H1 (cell line): ENCODE measurements around the gene BRME1. TPM values are rescaled to one million over a fixed set of nuclear protein-coding genes. Genes with fewer than 3 reads are reported as not detected.

ENCODE experiments used
- CTCF ChIA-PET: fragments of 300-600 bp; sonication (Branson Sonifier 250); formaldehyde crosslinking; loops from one replicate; lab custom pipeline; 2021; ENCODE audit not compliant: partially characterized antibody; lab: Charles Lee
- POLR2A ChIA-PET: fragments of 300-600 bp; sonication (Branson Sonifier 250); formaldehyde crosslinking; loops from one replicate; lab custom pipeline; 2021; ENCODE audit warnings: inconsistent platforms; ENCODE audit not compliant: partially characterized antibody; lab: Charles Lee
- DNase-seq, 2 experiments: peaks; one replicate each; pipeline versions ENCODE4 v3.0.0 to v3.0.0-alpha.2; 2010 to 2022; ENCODE audit warnings: low spot score in 2 of 2, low read depth in 1 of 2, mixed read lengths in 1 of 2
- FAIRE-seq: peaks from 2 replicates; lab custom pipeline; 2011; peaks lifted over from hg19 to GRCh38; lab: Jason Lieb, UNC
- H2AFZ ChIP-seq: 2 replicates; pipeline ENCODE4 v1.8.1; 2012; ENCODE audit warnings: low read length, inconsistent platforms
- H2AK5ac ChIP-seq: 2 replicates; pipeline ENCODE4 v1.6.1; 2013; ENCODE audit warnings: low read depth, low read length
- H2BK120ac ChIP-seq: replicated peaks from 2 replicates; pipeline ENCODE3; 2013; ENCODE audit warnings: low read depth, low read length, inconsistent platforms
- H2BK12ac ChIP-seq: 2 replicates; pipeline ENCODE4 v1.6.1; 2013; ENCODE audit warnings: low read depth, low read length
- H2BK15ac ChIP-seq: 2 replicates; pipeline ENCODE4 v1.6.1; 2013; ENCODE audit warnings: low read length
- H2BK20ac ChIP-seq: 2 replicates; pipeline ENCODE4 v1.6.1; 2013; ENCODE audit warnings: low read length
- H2BK5ac ChIP-seq: 2 replicates; pipeline ENCODE4 v1.6.1; 2013; ENCODE audit warnings: low read depth, low read length
- H3K14ac ChIP-seq: 2 replicates; pipeline ENCODE4 v1.6.1; 2013; ENCODE audit warnings: inconsistent platforms; ENCODE audit not compliant: insufficient read length
- H3K18ac ChIP-seq: 2 replicates; pipeline ENCODE4 v1.6.1; 2013; ENCODE audit warnings: low read length; ENCODE audit errors: extremely low read depth
- H3K23ac ChIP-seq: 2 replicates; pipeline ENCODE4 v1.6.1; 2013; ENCODE audit warnings: inconsistent platforms; ENCODE audit not compliant: insufficient read length
- H3K23me2 ChIP-seq: 2 replicates; pipeline ENCODE4 v1.6.1; 2013; ENCODE audit warnings: low read depth, low read length
- H3K27ac ChIP-seq: 2 replicates; pipeline ENCODE4 v1.6.1; 2011; ENCODE audit warnings: low read depth, low read length, inconsistent platforms
- H3K27me3 ChIP-seq, 4 experiments: replicated peaks in 1 of 4; 1 replicate in 1 of 4; 2 replicates in 3 of 4; pipeline versions ENCODE4 v1.6.1 to v1.8.1; 2011 to 2013; ENCODE audit warnings: low read length in 3 of 4, mild to moderate bottlenecking in 3 of 4, inconsistent platforms in 2 of 4, mixed read lengths in 2 of 4, moderate library complexity in 1 of 4; ENCODE audit not compliant: control insufficient read depth in 3 of 4, insufficient read depth in 3 of 4; ENCODE audit errors: extremely low read depth in 1 of 4
- H3K36me3 ChIP-seq, 4 experiments: 2 replicates each; pipeline versions ENCODE4 v1.6.1 to v1.8.1; 2011 to 2013; ENCODE audit warnings: mild to moderate bottlenecking in 4 of 4, low read length in 3 of 4, moderate library complexity in 2 of 4, control low read depth in 1 of 4, inconsistent platforms in 1 of 4; ENCODE audit not compliant: insufficient read depth in 4 of 4, control insufficient read depth in 2 of 4
- H3K4ac ChIP-seq: replicated peaks from 2 replicates; pipeline ENCODE3; 2013; ENCODE audit warnings: low read length, low read depth, mixed read lengths, inconsistent platforms; ENCODE audit not compliant: insufficient read length
- H3K4me1 ChIP-seq, 4 experiments: replicated peaks in 1 of 4; 1 replicate in 1 of 4; 2 replicates in 3 of 4; pipeline versions ENCODE4 v1.6.1 to v1.8.1; 2011 to 2013; ENCODE audit warnings: low read length in 3 of 4, inconsistent platforms in 2 of 4, mixed read lengths in 1 of 4; ENCODE audit not compliant: insufficient read depth in 4 of 4, control insufficient read depth in 3 of 4
- H3K4me2 ChIP-seq, 2 experiments: 2 replicates each; pipeline versions ENCODE4 v1.6.1 to v1.8.1; 2011 to 2013; ENCODE audit warnings: low read depth in 2 of 2, low read length in 2 of 2, control low read depth in 1 of 2, inconsistent platforms in 1 of 2, mild to moderate bottlenecking in 1 of 2; ENCODE audit not compliant: insufficient read depth in 1 of 2
- H3K4me3 ChIP-seq, 4 experiments: fragments of 200-600, 300-600 bp in 1 of 4; sonication (generic), shearing (Covaris generic), sonication (Bioruptor Twin) in 1 of 4; 2 replicates each; pipeline versions ENCODE4 v1.5.1 to v1.8.1; 2011 to 2016; ENCODE audit warnings: low read length in 4 of 4, low read depth in 3 of 4, control low read depth in 2 of 4, inconsistent platforms in 2 of 4, mild to moderate bottlenecking in 2 of 4, mixed read lengths in 1 of 4, moderate library complexity in 1 of 4; ENCODE audit not compliant: insufficient read depth in 2 of 4; ENCODE audit errors: extremely low read depth in 1 of 4
- H3K56ac ChIP-seq: replicated peaks from 2 replicates; pipeline ENCODE3; 2013; ENCODE audit warnings: low read depth, mild to moderate bottlenecking, mixed read lengths, low read length, inconsistent platforms; ENCODE audit not compliant: insufficient read length
- H3K79me1 ChIP-seq: 2 replicates; pipeline ENCODE4 v1.6.1; 2013; ENCODE audit warnings: low read depth, low read length, control low read depth
- H3K79me2 ChIP-seq, 2 experiments: 2 replicates each; pipeline versions ENCODE4 v1.6.1 to v1.8.1; 2012 to 2013; ENCODE audit warnings: low read length in 2 of 2, mild to moderate bottlenecking in 2 of 2, inconsistent platforms in 1 of 2; ENCODE audit not compliant: insufficient read depth in 2 of 2, control insufficient read depth in 1 of 2
- H3K9ac ChIP-seq, 4 experiments: replicated peaks in 1 of 4; 1 replicate in 1 of 4; 2 replicates in 3 of 4; pipeline versions ENCODE4 v1.6.1 to v1.8.1; 2011 to 2013; ENCODE audit warnings: low read depth in 3 of 4, low read length in 3 of 4, control low read depth in 2 of 4, mild to moderate bottlenecking in 2 of 4, moderate library complexity in 2 of 4, inconsistent platforms in 1 of 4; ENCODE audit errors: extremely low read depth in 1 of 4
- H3K9me3 ChIP-seq, 2 experiments: 2 replicates each; pipeline versions ENCODE4 v1.6.1 to v1.8.1; 2012 to 2013; ENCODE audit warnings: mild to moderate bottlenecking in 2 of 2, moderate library complexity in 2 of 2, control low read depth in 1 of 2, inconsistent platforms in 1 of 2, low read depth in 1 of 2, low read length in 1 of 2, mixed read lengths in 1 of 2; ENCODE audit not compliant: insufficient read depth in 2 of 2
- H4K20me1 ChIP-seq, 2 experiments: replicated peaks in 1 of 2; 2 replicates each; pipeline versions ENCODE3 to v1.8.1; 2011 to 2013; ENCODE audit warnings: inconsistent platforms in 2 of 2, low read length in 2 of 2, mild to moderate bottlenecking in 1 of 2; ENCODE audit not compliant: insufficient read depth in 2 of 2, control insufficient read depth in 1 of 2
- H4K5ac ChIP-seq: 2 replicates; pipeline ENCODE4 v1.6.1; 2013; ENCODE audit warnings: low read length, low read depth, mixed read lengths, inconsistent platforms; ENCODE audit not compliant: insufficient read length
- H4K8ac ChIP-seq: 2 replicates; pipeline ENCODE4 v1.8.0; 2013; ENCODE audit warnings: mild to moderate bottlenecking, moderate library complexity, low read length, inconsistent platforms; ENCODE audit not compliant: insufficient read depth; ENCODE audit errors: extremely low read depth
- H4K91ac ChIP-seq: replicated peaks from 2 replicates; pipeline ENCODE3; 2013; ENCODE audit warnings: low read length, mixed read lengths, inconsistent platforms; ENCODE audit not compliant: insufficient read length
- CHD2 ChIP-seq: IDR thresholded peaks from 2 replicates; pipeline ENCODE4 v1.6.1; 2012; ENCODE audit warnings: low read length, improper control_type of control experiment
- CTCF ChIP-seq, 3 experiments: IDR thresholded peaks; 1 replicate in 2 of 3; 2 replicates in 1 of 3; pipeline versions ENCODE4 v1.5.1 to v1.6.1; 2011; ENCODE audit warnings: low read length in 3 of 3, mild to moderate bottlenecking in 3 of 3, inconsistent platforms in 2 of 3, low read depth in 1 of 3, moderate library complexity in 1 of 3; ENCODE audit not compliant: insufficient read depth in 1 of 3; ENCODE audit errors: control extremely low read depth in 1 of 3
- E2F6 ChIP-seq: IDR thresholded peaks from 2 replicates; pipeline ENCODE4 v1.6.1; 2012; ENCODE audit warnings: inconsistent platforms
- EP300 ChIP-seq, 2 experiments: IDR thresholded peaks; 1 replicate in 1 of 2; 2 replicates in 1 of 2; pipeline ENCODE4 v1.6.1; 2011 to 2012; ENCODE audit warnings: low read depth in 2 of 2, low read length in 2 of 2, mild to moderate bottlenecking in 2 of 2, borderline replicate concordance in 1 of 2, inconsistent platforms in 1 of 2, moderate library complexity in 1 of 2
- JUND ChIP-seq: IDR thresholded peaks from 2 replicates; pipeline ENCODE4 v1.6.1; 2011; ENCODE audit warnings: mild to moderate bottlenecking, improper control_type of control experiment, low read length
- KDM5A ChIP-seq: fragments of 200-600 bp; IDR thresholded peaks from 2 replicates; pipeline ENCODE4 v1.7.1; 2012; ENCODE audit warnings: mild to moderate bottlenecking, low read length, inconsistent platforms, mixed read lengths
- NRF1 ChIP-seq: IDR thresholded peaks from 2 replicates; pipeline ENCODE4 v1.6.1; 2011; ENCODE audit warnings: mild to moderate bottlenecking, low read depth, low read length, improper control_type of control experiment
- SP2 ChIP-seq: IDR thresholded peaks from 2 replicates; pipeline ENCODE4 v1.6.1; 2012; ENCODE audit warnings: mild to moderate bottlenecking, low read length, inconsistent platforms
- TAF7 ChIP-seq: optimal IDR thresholded peaks from 2 replicates; pipeline ENCODE3; 2011; ENCODE audit warnings: low read depth, mild to moderate bottlenecking, inconsistent platforms, low read length, moderate library complexity, borderline replicate concordance
- WGBS, 2 experiments: shearing (Covaris generic) in 1 of 2; methylation state at CpG; one replicate each; pipeline versions ENCODE4 v1.1.6 to v1.1.7; 2013 to 2015; ENCODE audit warnings: low lambda C conversion rate in 2 of 2, mixed read lengths in 2 of 2, inconsistent platforms in 1 of 2, low coverage in 1 of 2, missing lambda C conversion rate in 1 of 2; ENCODE audit not compliant: insufficient replicate concordance in 2 of 2, insufficient coverage in 1 of 2, insufficient read length in 1 of 2; ENCODE audit errors: extremely low coverage in 1 of 2, missing lambda C conversion rate in 1 of 2; 5-methylcytosine and 5-hydroxymethylcytosine counted together
- polyA plus RNA-seq, 7 experiments: library from polyadenylated mRNA; depleted of rRNA in 3 of 7; stranded (reverse) in 5 of 7; unstranded in 2 of 7; fragments of >200 nt in 5 of 7; fragments of 200-250 nt in 2 of 7; gene quantifications; 1 replicate in 5 of 7; 2 replicates in 1 of 7; 4 replicates in 1 of 7; pipeline versions ENCODE4 v1.2.1 to v1.2.3, GENCODE V29; 2011 to 2013; ENCODE audit warnings: missing spikeins in 2 of 7, mixed read lengths in 2 of 7
- total RNA-seq: library from RNA; stranded (reverse); fragmentation: NEBNext Ultra II Directional; extraction: Animal tissue kit (Norgen Biotek cat#: 25700); gene quantifications from 2 replicates; pipeline ENCODE4 v1.2.1, GENCODE V29; 2021

BRME1 gene
- total and polyA plus RNA-seq, 2 of the 8 experiments (the other 6 are each of a cell fraction or from before 2014, with no cell fraction given) = 4.6 to 4.7 TPM

- H3K4me2 ChIP-seq = no peak overlapping the region
- no peak overlapping the region for H3K56ac ChIP-seq
- H3K4me3 ChIP-seq = no peak overlapping the region
- H3K4me1 ChIP-seq = peaks cover 0 to 27% (median 20%) of the 10 kb centered on the region in 4 experiments; a peak in 6 of 7 replicates
- DNase-seq (no peak), FAIRE-seq (no peak)
- H2BK20ac ChIP-seq = no peak overlapping the region
- no peak overlapping the region for H3K27ac ChIP-seq
- no peak overlapping the region for H3K4ac ChIP-seq
- no peaks in the 10 kb centered on the region for H3K79me1 ChIP-seq
- no peaks in the 10 kb centered on the region for H3K27me3 ChIP-seq
- peak overlapping the region; percentile 2 for H4K91ac ChIP-seq
- no peak overlapping the region for H2BK5ac ChIP-seq
- H4K20me1 ChIP-seq = peaks cover 1 to 9% of the 10 kb centered on the region in 2 experiments
- H2BK15ac ChIP-seq = no peak overlapping the region
- H3K14ac ChIP-seq = no peak overlapping the region
- no peaks in the 10 kb centered on the region for H3K36me3 ChIP-seq
- CTCF ChIA-PET = interaction anchor here (0.7 to 2.4 kb wide), 5 partner anchors 9 to 22 kb away, joined by 3 to 13 read pairs (median 4); no protein-coding TSS in a partner anchor
- WGBS, 2 experiments = 92% methylated on average over 18 of the region's 18 CpGs; no CpG with 5 or more reads in 1 of the 2 experiments
- H3K23me2 ChIP-seq = peaks cover 8% of the 10 kb centered on the region; the same call in 1 of the 2 replicates
- H2BK120ac ChIP-seq = no peak overlapping the region
- no peaks in the 10 kb centered on the region for H3K9me3 ChIP-seq
- H2AK5ac ChIP-seq = peak overlapping the region; percentile 78; the same call in 1 of the 2 replicates
- no peak overlapping the region for H3K9ac ChIP-seq
- POLR2A ChIA-PET = interaction anchor here (1.4 to 1.9 kb wide), 4 partner anchors 9 to 15 kb away, joined by 5 to 8 read pairs (median 6); no protein-coding TSS in a partner anchor
- H2AFZ ChIP-seq = no peak overlapping the region
- H2BK12ac ChIP-seq = peak overlapping the region; percentile 77; the same call in 1 of the 2 replicates
- H4K8ac ChIP-seq = peak overlapping the region; percentile 88
- peak overlapping the region; percentile 27 for H4K5ac ChIP-seq
- H3K23ac ChIP-seq = no peak overlapping the region
- no peak overlapping the region for H3K18ac ChIP-seq
- peaks cover 0 to 3% of the 10 kb centered on the region in 2 experiments; a peak in 2 of 4 replicates for H3K79me2 ChIP-seq
- TF ChIP-seq KDM5A (no peak), CHD2 (no peak), SP2 (no peak), JUND (no peak), NRF1 (no peak), TAF7 (no peak), CTCF (IDR thresholded peaks at IDR 0.05; ENCODE audit: control extremely low read depth in 1 of 3, insufficient read depth in 1 of 3, low read depth in 1 of 3, low read length in 3 of 3) (no peak), EP300 (IDR thresholded peaks at IDR 0.05; ENCODE audit: borderline replicate concordance in 1 of 2, low read depth in 2 of 2, low read length in 2 of 2) (no peak), E2F6 (no peak)
Measured at GRCh38 chr19:13838435-13839129, 67.3 kb downstream of the BRME1 start.
